Breast epithelium (tissue), 4 donors: Measurements from ENCODE around the gene DUSP9. TPM values are rescaled to one million over a fixed set of nuclear protein-coding genes. Genes with fewer than 3 reads are reported as not detected.

Source experiments
- DNase-seq, 2 donors: peaks; one replicate each; pipeline ENCODE4 v3.0.0-alpha.2; 2019; ENCODE audit warnings: low spot score in 2 of 2
- H3K27ac ChIP-seq, 2 donors: fragments of 200-600 bp; sonication (generic) in 1 of 2; one replicate each; pipeline ENCODE4 v1.5.1; 2016 to 2019; ENCODE audit warnings: mild to moderate bottlenecking in 1 of 2
- H3K27me3 ChIP-seq, 2 donors: fragments of 200-600 bp; sonication (generic) in 1 of 2; one replicate each; pipeline versions ENCODE4 v1.5.1 to v1.6.0; 2017 to 2019; ENCODE audit warnings: control low read depth in 1 of 2, mild to moderate bottlenecking in 1 of 2
- H3K36me3 ChIP-seq: fragments of 200-600 bp; one replicate; pipeline ENCODE4 v1.5.1; 2019
- H3K4me1 ChIP-seq, 2 donors: fragments of 200-600 bp; sonication (generic); one replicate each; pipeline ENCODE4 v1.5.1; 2016 to 2019; ENCODE audit warnings: control low read depth in 1 of 2
- H3K4me3 ChIP-seq, 3 donors: fragments of 200-600 bp; sonication (generic); 1 replicate in 2 of 3; 2 replicates in 1 of 3; pipeline ENCODE4 v1.5.1; 2016 to 2019; ENCODE audit warnings: mild to moderate bottlenecking in 3 of 3, moderate library complexity in 2 of 3
- H3K9me3 ChIP-seq, 2 donors: fragments of 200-600 bp; sonication (generic) in 1 of 2; one replicate each; pipeline ENCODE4 v1.5.1; 2016 to 2019; ENCODE audit warnings: control low read depth in 1 of 2
- POLR2A ChIP-seq: fragments of 450-650 bp; IDR thresholded peaks from one replicate; pipeline ENCODE4 v1.6.1; 2016; ENCODE audit warnings: antibody characterized with exemption, mild to moderate bottlenecking, moderate library complexity
- POLR2AphosphoS5 ChIP-seq, 3 donors: sonication (generic); formaldehyde crosslinking; IDR thresholded peaks; one replicate each; pipeline ENCODE4 v1.6.1; 2017; ENCODE audit warnings: antibody characterized with exemption in 3 of 3
- intact Hi-C: fragments of 100-400 bp; cut with DNase I; formaldehyde crosslinking; loops from one replicate; pipeline ENCODE4 v1.15.1; 2023; ENCODE audit warnings: low total_unique reads
- total RNA-seq, 3 donors: library from RNA; depleted of rRNA; stranded (reverse); fragments of >200 nt; gene quantifications; one replicate each; pipeline ENCODE4 v1.1.0, GENCODE V29; 2016
- TF ChIP-seq, protein P1 (sequence below), 3 donors: fragments of 450-650 bp; IDR thresholded peaks; one replicate each; pipeline ENCODE4 v1.5.1; 2016 to 2017; ENCODE audit warnings: antibody characterized with exemption in 3 of 3, mild to moderate bottlenecking in 3 of 3, moderate library complexity in 3 of 3

DUSP9 gene
- total RNA-seq, 3 donors from 2014 or later = 0.33 to 0.73 TPM; not detected in 1

GRCh38 chrX:153642655-153643430 lies 4.2 kb upstream of the DUSP9 start:
- intact Hi-C loops = no loop called here
- H3K36me3 ChIP-seq = no peaks in the 10 kb centered on the region
- H3K4me3 ChIP-seq = peak overlapping the region in 2 of 3 donors; percentile 30 to 52
- no peak overlapping the region for H3K27ac ChIP-seq
- H3K4me1 ChIP-seq = no peaks in the 10 kb centered on the region
- H3K27me3 ChIP-seq = peaks cover 0 to 95% of the 10 kb centered on the region in 2 donors
- DNase-seq = no peak
- H3K9me3 ChIP-seq = no peaks in the 10 kb centered on the region
- TF ChIP-seq POLR2A = no peak

DNA sequence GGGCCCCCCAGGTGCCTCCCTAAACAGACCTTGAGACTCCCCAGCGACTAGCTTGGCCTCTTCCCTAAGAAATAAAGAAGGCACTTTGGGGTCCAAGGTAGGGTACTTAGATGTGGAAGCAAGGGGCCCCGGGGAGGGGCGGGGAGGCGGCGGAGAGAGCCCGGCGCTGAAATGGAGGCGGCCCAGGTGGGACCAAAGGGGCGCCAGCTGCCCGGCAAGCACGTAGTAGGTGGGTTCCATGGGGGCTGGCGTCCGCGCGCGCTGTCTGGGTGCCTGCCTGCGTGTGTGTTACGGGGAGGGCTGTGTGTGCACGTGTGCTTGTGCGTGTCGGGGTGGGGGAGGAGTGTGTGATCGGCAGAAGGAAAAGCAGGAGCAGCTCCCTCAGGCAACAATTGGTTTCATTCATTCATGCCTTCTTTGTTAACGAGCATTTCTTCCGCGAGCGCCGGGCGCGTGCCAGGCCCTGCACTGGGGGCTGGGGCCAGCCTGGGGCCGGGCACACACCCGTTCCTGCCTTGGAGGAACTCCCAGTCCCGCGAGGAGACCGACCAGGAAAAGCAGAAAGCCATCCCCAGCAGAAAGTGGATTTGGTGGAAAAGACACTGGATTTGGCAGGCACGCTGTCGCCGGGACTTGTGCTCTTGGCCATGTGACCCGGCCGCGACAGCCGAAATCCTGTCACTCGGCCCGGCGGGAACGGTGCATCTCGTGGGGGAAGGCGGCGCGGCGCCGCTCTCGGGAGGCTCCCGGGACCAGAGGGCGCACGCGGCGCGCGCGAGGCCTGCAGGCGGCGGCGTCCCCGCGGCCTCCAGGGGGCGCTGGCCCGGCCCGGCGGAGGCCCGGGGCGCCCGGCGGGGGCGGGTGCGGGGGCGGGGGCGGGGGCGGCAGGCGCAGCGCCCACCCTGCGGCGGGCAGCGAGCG lies 3.3 kb upstream of the DUSP9 start:
- Histone ChIP-seq H3K4me3 (peak overlapping the region in 2 of 3 donors; percentile 25 to 52), H3K4me1 (no peaks in the 10 kb centered on the region), H3K27ac (no peak overlapping the region), H3K9me3 (no peaks in the 10 kb centered on the region), H3K36me3 (no peaks in the 10 kb centered on the region), H3K27me3 (peaks cover 0 to 95% of the 10 kb centered on the region in 2 donors)
- no peak for DNase-seq
- intact Hi-C loops = no loop called here
- TF ChIP-seq, protein P1, sequence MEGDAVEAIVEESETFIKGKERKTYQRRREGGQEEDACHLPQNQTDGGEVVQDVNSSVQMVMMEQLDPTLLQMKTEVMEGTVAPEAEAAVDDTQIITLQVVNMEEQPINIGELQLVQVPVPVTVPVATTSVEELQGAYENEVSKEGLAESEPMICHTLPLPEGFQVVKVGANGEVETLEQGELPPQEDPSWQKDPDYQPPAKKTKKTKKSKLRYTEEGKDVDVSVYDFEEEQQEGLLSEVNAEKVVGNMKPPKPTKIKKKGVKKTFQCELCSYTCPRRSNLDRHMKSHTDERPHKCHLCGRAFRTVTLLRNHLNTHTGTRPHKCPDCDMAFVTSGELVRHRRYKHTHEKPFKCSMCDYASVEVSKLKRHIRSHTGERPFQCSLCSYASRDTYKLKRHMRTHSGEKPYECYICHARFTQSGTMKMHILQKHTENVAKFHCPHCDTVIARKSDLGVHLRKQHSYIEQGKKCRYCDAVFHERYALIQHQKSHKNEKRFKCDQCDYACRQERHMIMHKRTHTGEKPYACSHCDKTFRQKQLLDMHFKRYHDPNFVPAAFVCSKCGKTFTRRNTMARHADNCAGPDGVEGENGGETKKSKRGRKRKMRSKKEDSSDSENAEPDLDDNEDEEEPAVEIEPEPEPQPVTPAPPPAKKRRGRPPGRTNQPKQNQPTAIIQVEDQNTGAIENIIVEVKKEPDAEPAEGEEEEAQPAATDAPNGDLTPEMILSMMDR (IDR thresholded peaks at IDR 0.05) = no peak
- TF ChIP-seq POLR2A = no peak
- TF ChIP-seq POLR2AphosphoS5 (IDR thresholded peaks at IDR 0.05) = no peak

DNA sequence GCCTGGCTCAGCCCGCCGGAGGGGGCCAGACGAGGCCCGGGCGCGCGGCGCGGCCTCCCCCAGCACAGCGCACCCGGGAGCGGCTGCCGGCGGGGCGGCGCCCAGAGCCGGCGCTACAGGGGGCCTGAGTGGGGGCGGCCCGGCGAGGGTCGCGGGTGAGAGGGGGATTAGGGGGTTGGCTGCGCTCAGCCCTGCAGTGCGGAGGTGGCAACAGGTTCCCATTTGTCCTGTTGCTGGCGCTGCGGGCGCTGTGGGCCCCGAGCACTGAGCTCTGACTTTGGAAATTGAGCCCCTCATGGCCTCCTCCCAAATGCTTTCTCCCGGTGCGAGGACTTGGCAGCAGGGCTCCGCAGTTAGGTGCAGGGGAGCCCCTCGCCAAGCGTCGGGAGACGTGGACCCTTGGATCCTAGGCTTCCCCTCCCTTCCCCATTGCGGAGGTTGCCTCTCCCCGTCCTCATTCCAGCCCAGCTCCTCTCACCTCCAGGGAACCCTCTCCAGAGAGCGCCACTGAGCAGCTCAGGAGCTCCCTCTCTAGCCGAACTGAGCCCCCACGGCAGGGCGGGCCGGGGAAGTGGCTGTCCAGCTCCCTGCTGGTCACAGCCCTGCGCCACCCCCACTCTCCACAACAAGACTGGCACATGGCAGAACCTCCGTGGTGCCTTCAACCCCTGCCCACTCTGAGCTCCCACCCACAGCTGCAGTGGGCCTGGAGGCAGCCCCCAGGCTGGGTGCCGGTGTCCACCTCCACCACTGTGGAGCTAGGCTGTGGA lies 2.5 kb upstream of the DUSP9 start:
- H3K4me1 ChIP-seq = no peaks in the 10 kb centered on the region
- H3K36me3 ChIP-seq = no peaks in the 10 kb centered on the region
- no peak for DNase-seq
- no peaks in the 10 kb centered on the region for H3K9me3 ChIP-seq
- peaks cover 0 to 96% of the 10 kb centered on the region in 2 donors for H3K27me3 ChIP-seq
- TF ChIP-seq POLR2A (no peak), POLR2AphosphoS5 (IDR thresholded peaks at IDR 0.05) (no peak)
- TF ChIP-seq, protein P1 (IDR thresholded peaks at IDR 0.05) = no peak
- no peak overlapping the region for H3K27ac ChIP-seq
- intact Hi-C loops = no loop called here
- H3K4me3 ChIP-seq = peak overlapping the region in 1 of 3 donors; percentile 12

DNA sequence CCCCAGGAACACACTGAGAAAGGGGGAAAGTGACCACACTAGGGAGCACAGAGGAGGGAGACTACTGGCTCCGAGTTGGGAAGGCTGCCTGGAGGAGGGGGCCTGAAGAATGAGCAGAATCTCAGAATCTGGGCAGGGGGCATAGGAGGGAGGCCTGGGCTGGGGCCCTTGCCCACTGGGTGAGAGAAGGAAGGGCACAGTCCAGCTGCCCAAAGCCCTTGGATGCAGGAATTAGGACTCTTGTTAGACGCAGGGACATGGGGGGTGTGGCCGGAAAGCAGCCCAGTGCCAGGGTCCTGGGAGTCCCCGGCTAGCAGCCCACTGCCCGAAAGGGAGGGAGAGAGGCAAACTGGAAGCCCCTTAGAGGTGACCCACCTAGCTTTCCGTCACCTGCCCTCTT lies 1.9 kb upstream of the DUSP9 start:
- no peak for DNase-seq
- no peaks in the 10 kb centered on the region for H3K36me3 ChIP-seq
- no peaks in the 10 kb centered on the region for H3K4me1 ChIP-seq
- no peak overlapping the region for H3K4me3 ChIP-seq
- peaks cover 0 to 96% of the 10 kb centered on the region in 2 donors for H3K27me3 ChIP-seq
- no peak overlapping the region for H3K27ac ChIP-seq
- TF ChIP-seq, protein P1 (IDR thresholded peaks at IDR 0.05) = no peak
- TF ChIP-seq POLR2AphosphoS5 (IDR thresholded peaks at IDR 0.05) (no peak), POLR2A (no peak)
- intact Hi-C loops = no loop called here
- no peaks in the 10 kb centered on the region for H3K9me3 ChIP-seq

- TF ChIP-seq POLR2A (no peak), POLR2AphosphoS5 (IDR thresholded peaks at IDR 0.05) (no peak)
- TF ChIP-seq, protein P1 (IDR thresholded peaks at IDR 0.05) = no peak
- H3K27ac ChIP-seq = no peak overlapping the region
- H3K36me3 ChIP-seq = no peaks in the 10 kb centered on the region
- H3K27me3 ChIP-seq = peaks cover 0 to 93% of the 10 kb centered on the region in 2 donors
- no peak for DNase-seq
- no peaks in the 10 kb centered on the region for H3K4me1 ChIP-seq
- no peaks in the 10 kb centered on the region for H3K9me3 ChIP-seq
- no peak overlapping the region for H3K4me3 ChIP-seq
- intact Hi-C loops = no loop called here
Observed at GRCh38 chrX:153645921-153646488, 998 bp upstream of the DUSP9 start.
